HepG2 (cell line): ENCODE data around the gene TSPAN31. TPM values are rescaled to one million over a fixed set of nuclear protein-coding genes. Genes with fewer than 3 reads are reported as not detected.

Source experiments
- AHR ChIP-seq: IDR thresholded peaks from 2 replicates; pipeline ENCODE4 v1.6.1; 2018; ENCODE audit warnings: missing genetic modification reagents, missing compliant biosample characterization
- EHMT2 ChIP-seq: fragments of 200-600 bp; sonication (generic); IDR thresholded peaks from 2 replicates; pipeline ENCODE4 v1.7.0; 2017; ENCODE audit warnings: antibody characterized with exemption, low read depth, low read length, borderline replicate concordance
- ELF4 ChIP-seq: sonication (generic); formaldehyde crosslinking; IDR thresholded peaks from 2 replicates; pipeline ENCODE4 v1.5.0; 2020; ENCODE audit warnings: missing genetic modification reagents, mild to moderate bottlenecking, moderate library complexity, borderline replicate concordance
- FOXP4 ChIP-seq: sonication (generic); formaldehyde crosslinking; IDR thresholded peaks from 2 replicates; pipeline ENCODE4 v1.4.0; 2020; ENCODE audit warnings: missing genetic modification reagents
- JARID2 ChIP-seq: sonication (generic); formaldehyde crosslinking; IDR thresholded peaks from 2 replicates; pipeline ENCODE4 v1.8.1; 2023; ENCODE audit warnings: missing genetic modification reagents, inconsistent platforms; ENCODE audit not compliant: insufficient replicate concordance
- PRDM15 ChIP-seq: sonication (generic); formaldehyde crosslinking; IDR thresholded peaks from 2 replicates; pipeline ENCODE4 v1.4.0; 2020; ENCODE audit warnings: missing genetic modification reagents
- RNF219 ChIP-seq: sonication (generic); formaldehyde crosslinking; IDR thresholded peaks from 2 replicates; pipeline ENCODE4 v1.5.0; 2020; ENCODE audit warnings: mild to moderate bottlenecking, missing genetic modification reagents
- SIN3B ChIP-seq: fragments of 150-350 bp; IDR thresholded peaks from 2 replicates; pipeline ENCODE4 v1.6.1; 2014; ENCODE audit warnings: low read length
- THAP8 ChIP-seq: sonication (generic); formaldehyde crosslinking; IDR thresholded peaks from 2 replicates; pipeline ENCODE4 v1.5.1; 2020; ENCODE audit warnings: missing genetic modification reagents, mild to moderate bottlenecking, borderline replicate concordance
- THAP9 ChIP-seq: sonication (generic); formaldehyde crosslinking; IDR thresholded peaks from 2 replicates; pipeline ENCODE4; 2020; ENCODE audit warnings: missing genetic modification reagents, mild to moderate bottlenecking, borderline replicate concordance
- ZFP36L2 ChIP-seq: sonication (generic); formaldehyde crosslinking; IDR thresholded peaks from 2 replicates; pipeline ENCODE4 v1.4.0; 2020; ENCODE audit warnings: missing genetic modification reagents
- ZFP62 ChIP-seq: sonication (generic); formaldehyde crosslinking; IDR thresholded peaks from 2 replicates; pipeline ENCODE4 v1.4.0; 2020; ENCODE audit warnings: missing genetic modification reagents
- ZFP90 ChIP-seq: sonication (generic); formaldehyde crosslinking; IDR thresholded peaks from 2 replicates; pipeline ENCODE4 v1.8.0; 2022; ENCODE audit warnings: missing genetic modification reagents, mild to moderate bottlenecking, inconsistent platforms, borderline replicate concordance
- ZNF598 ChIP-seq: sonication (generic); formaldehyde crosslinking; IDR thresholded peaks from 2 replicates; pipeline ENCODE4 v1.5.1; 2020; ENCODE audit warnings: mild to moderate bottlenecking, missing genetic modification reagents, borderline replicate concordance
- ZNF607 ChIP-seq: sonication (generic); formaldehyde crosslinking; IDR thresholded peaks from 2 replicates; pipeline ENCODE4 v1.5.1; 2020; ENCODE audit warnings: missing genetic modification reagents, mild to moderate bottlenecking, borderline replicate concordance
- ZNF772 ChIP-seq: sonication (generic); formaldehyde crosslinking; IDR thresholded peaks from 2 replicates; pipeline ENCODE4 v1.5.0; 2020; ENCODE audit warnings: mild to moderate bottlenecking, missing genetic modification reagents
- polyA plus RNA-seq, 8 experiments: library from polyadenylated mRNA; depleted of rRNA in 3 of 8; stranded (reverse) in 7 of 8; unstranded in 1 of 8; fragments of >200 nt; fragmentation: Illumina TruSeq in 4 of 8; extraction: Trizol in 4 of 8; gene quantifications; 2 replicates each; pipeline versions ENCODE4 v1.2.1 to v1.2.3, GENCODE V29; 2011 to 2016; ENCODE audit warnings: low read depth in 4 of 8, missing spikeins in 1 of 8, mixed read lengths in 1 of 8; ENCODE audit not compliant: insufficient read depth in 1 of 8
- total RNA-seq, 5 experiments: library from RNA; depleted of rRNA; stranded (reverse); fragments of >200 nt; fragmentation: Illumina TruSeq; extraction: Trizol; gene quantifications; 2 replicates each; pipeline ENCODE4 v1.2.3, GENCODE V29; 2016; ENCODE audit warnings: low read depth in 1 of 5

TSPAN31 gene
- total and polyA plus RNA-seq, 2 of the 13 experiments (the other 11 are each of a cell fraction or from before 2014, with no cell fraction given), result 10.4 to 24.6 TPM

- TF ChIP-seq ZNF598 (CRISPR knock-in tag) (peak; percentile 74; the same call in 1 of the 2 replicates), SIN3B (peak; percentile 66), EHMT2 (no peak), JARID2 (CRISPR knock-in tag) (no peak), ZNF607 (CRISPR knock-in tag) (peak; percentile 96), THAP8 (no peak; the same call in 1 of the 2 replicates), ELF4 (CRISPR knock-in tag) (peak; percentile 86; the same call in 1 of the 2 replicates), FOXP4 (CRISPR knock-in tag) (peak; percentile 74), PRDM15 (no peak), AHR (CRISPR knock-in tag) (no peak), ZFP36L2 (no peak), ZNF772 (CRISPR knock-in tag) (peak; percentile 98), ZFP62 (CRISPR knock-in tag) (no peak), THAP9 (CRISPR knock-in tag) (peak; percentile 87; the same call in 1 of the 2 replicates), ZFP90 (peak; percentile 79; the same call in 1 of the 2 replicates), RNF219 (CRISPR knock-in tag) (no peak)
These were observed 7.2 kb downstream of the TSPAN31 start, which contains the start of gene CDK4 (continued) for GRCh38 chr12:57751788-57752667.
